WI38 (cell line): ENCODE results near the gene CADM1.

Experiments used
- H3K4me3 ChIP-seq: 2 replicates; pipeline ENCODE4 v1.5.1; 2011; ENCODE audit warnings: low read depth, mild to moderate bottlenecking, control low read depth, low read length
- TF ChIP-seq, protein P1 (sequence below): IDR thresholded peaks from 2 replicates; pipeline ENCODE4 v1.5.1; 2012; ENCODE audit warnings: low read depth, mild to moderate bottlenecking, control low read depth, low read length

Gene CADM1

DNA sequence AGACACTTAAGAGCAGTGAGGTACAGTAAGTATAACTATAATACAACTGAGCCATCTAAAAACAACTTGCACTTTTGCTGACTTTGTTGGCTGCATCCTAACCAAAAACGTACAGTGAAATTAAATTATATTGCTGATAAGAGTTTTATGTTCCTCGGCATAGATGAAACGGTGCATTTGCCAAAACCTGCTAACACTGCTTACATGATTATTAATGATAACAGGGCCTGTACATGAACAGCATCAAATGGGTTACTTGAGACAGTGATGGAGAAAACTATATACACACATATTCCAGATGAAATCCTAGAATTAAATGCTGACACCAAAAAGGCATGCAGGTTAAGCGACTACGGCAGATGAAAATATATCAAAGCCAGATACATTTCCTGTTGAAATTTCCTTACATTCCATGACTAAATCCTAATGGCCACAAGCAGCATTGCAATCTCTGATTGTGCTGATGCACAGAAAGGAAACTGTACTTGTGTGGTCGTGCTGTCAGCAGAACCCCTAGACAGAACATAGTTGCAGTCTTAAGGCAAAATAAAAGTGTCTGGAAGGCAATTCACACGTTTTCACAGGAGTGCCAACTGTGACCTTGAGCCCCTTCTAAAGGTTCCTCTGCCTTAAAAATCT, 143.9 kb downstream of the CADM1 start:
- H3K4me3 ChIP-seq = no peak overlapping the region
- TF ChIP-seq, protein P1, sequence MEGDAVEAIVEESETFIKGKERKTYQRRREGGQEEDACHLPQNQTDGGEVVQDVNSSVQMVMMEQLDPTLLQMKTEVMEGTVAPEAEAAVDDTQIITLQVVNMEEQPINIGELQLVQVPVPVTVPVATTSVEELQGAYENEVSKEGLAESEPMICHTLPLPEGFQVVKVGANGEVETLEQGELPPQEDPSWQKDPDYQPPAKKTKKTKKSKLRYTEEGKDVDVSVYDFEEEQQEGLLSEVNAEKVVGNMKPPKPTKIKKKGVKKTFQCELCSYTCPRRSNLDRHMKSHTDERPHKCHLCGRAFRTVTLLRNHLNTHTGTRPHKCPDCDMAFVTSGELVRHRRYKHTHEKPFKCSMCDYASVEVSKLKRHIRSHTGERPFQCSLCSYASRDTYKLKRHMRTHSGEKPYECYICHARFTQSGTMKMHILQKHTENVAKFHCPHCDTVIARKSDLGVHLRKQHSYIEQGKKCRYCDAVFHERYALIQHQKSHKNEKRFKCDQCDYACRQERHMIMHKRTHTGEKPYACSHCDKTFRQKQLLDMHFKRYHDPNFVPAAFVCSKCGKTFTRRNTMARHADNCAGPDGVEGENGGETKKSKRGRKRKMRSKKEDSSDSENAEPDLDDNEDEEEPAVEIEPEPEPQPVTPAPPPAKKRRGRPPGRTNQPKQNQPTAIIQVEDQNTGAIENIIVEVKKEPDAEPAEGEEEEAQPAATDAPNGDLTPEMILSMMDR = 0 out of 2 replicates have a peak, but pooled peaks have one; percentile 8

DNA sequence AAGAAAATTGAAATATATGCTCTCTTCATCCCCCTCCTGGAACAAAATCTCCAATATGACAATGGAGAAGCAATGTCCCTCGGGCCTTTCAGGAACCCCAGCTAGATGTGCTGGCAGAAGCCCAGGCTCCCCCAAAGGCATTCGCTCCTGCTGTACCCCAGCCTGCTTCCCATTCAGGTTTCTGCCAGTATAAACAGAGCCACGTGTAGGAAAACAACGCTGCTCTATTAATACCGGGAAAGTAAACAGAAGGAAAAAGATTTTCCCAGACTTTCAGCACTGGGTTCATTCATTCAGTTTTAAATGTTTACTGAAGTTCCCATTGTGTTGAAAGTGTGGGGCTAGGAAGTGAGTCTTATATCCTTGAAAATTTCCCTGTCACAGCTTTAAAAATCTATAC, 147.1 kb downstream of the CADM1 start:
- TF ChIP-seq, protein P1 = no peak
- no peak overlapping the region for H3K4me3 ChIP-seq

DNA sequence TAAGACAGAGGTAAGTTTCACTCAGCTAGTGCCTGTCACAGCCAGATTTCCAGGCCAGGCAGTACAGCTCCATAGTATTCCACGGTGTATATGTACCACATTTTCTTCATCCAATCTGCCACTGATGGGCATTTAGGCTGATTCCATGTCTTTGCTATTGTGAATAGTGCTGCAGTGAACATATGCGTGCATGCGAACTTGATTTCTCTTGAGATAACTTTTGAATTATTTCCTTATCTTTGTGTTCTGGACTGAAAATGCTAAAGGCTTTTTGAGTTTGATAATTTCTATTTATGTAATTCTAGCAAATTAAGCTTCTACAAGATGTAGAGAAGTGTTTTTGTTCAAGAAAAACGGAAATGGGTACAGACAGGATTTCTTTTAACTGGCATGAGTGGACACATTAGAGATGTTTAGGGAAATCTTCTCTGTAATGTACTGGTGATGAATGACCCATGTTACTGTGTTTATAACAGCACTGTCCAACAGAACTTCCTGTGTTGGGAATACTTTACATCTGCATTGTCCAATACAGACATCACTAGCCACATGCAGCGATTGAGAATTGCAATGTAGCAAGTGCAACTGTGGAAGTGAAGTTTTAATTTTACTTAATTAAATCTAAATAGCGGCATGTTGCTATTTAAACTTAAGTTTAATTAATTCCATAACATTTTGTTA, 151.3 kb downstream of the CADM1 start:
- TF ChIP-seq, protein P1 = no peak
- no peak overlapping the region for H3K4me3 ChIP-seq

DNA sequence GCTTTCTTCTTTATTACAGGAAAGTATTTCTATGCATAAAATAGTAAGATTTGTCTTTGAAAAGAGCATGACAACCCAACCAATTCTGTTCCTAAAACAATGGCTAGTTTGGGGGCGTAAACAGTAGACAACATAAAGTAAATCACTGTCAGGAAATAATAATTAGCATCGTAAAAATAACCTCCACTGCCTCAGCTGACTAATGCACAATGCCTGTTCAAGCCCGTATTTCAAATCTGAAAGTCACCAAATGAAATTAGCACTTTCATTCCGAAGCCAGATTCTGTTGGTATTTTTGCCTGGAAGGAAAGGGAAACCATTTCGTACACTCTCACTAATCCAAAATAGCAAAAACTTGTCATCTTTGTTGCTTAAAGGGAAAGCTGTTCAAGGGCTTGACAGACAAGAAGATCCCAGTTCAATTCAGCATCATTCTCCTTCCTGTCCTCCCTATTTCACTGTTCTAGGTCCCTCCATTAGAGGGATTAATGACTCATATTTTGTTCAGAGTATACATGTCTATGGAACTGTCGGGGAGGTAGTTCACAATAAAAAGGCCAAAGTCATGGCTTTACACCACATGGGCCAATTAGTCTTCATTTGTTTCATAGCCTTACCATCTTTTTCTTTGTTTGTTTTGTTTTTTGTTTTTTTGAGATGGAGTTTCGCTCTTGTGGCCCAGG, 154.7 kb downstream of the CADM1 start:
- TF ChIP-seq, protein P1 = no peak

DNA sequence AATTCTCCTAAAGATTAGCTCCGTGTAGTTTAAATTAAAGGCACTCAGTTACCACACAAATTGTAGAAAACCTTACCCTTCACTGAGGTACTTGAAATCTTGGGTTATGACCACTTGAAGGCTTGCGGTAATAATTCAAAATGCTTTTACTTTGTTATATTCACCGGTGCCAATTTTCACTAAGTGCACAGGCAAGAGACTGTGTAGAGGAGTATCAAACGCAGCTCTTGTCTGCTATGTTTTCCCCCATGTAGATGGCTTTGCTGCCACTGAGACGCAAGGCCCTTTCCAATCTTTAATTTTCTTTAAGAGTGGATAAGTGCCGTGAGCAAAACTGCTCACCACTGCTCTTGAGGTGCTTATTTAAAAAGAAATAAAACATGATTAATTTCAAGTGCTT, 155.8 kb downstream of the CADM1 start:
- TF ChIP-seq, protein P1 = no peak
- H3K4me3 ChIP-seq = no peak overlapping the region

More for the DNA sequence above, 154.7 kb downstream of the CADM1 start:
- no peak overlapping the region for H3K4me3 ChIP-seq

DNA sequence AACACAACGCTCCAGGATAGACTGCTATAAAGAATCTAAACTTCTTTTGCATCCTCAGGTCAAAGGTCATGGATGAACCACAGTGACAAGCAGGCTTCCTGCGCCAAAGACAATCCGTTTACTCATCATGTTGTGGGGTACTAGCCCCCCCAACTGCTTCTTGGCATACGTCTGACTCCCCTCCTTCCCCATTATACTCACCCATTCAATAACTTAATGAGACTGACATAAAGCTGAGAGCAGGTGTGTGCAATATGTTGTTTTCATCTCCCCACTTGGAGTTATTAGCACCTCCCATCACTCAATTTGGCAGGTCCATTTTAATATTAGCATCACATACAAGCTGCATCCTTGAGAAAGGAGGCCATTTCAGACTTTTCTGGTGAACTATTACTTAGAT, 157.1 kb downstream of the CADM1 start:
- no peak overlapping the region for H3K4me3 ChIP-seq
- TF ChIP-seq, protein P1 = no peak

DNA sequence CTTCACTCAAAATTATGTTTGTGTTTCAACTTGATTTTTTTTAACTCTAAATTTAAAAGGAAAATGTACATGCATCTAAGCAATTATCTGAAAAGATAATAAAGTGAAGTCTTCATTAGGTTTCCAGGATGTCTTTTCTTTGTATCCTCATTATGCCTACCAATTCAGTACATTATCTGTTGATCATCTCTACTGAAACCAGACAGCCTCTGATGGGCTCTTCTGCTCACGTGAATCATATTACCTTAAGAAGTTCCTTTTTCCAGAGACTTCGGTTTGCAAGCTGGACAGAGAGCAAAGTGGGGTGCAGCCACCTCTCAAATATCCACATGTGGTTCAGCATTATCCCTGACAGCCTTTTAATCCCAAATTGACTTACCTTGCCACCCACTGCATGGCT, 158.4 kb downstream of the CADM1 start:
- TF ChIP-seq, protein P1 = no peak
- H3K4me3 ChIP-seq = no peak overlapping the region
